ENCODE results near the gene GPHN. TPM values are rescaled to one million over a fixed set of nuclear protein-coding genes. Genes with fewer than 3 reads are reported as not detected.
A peak's percentile ranks its signal among the peaks of the same experiment; 100 is the strongest.

The GPHN gene
- polyA plus RNA-seq, 1 donor (not counting 4 experiments of a cell fraction or from before 2014, with no cell fraction given) = 17.6 TPM

DNA sequence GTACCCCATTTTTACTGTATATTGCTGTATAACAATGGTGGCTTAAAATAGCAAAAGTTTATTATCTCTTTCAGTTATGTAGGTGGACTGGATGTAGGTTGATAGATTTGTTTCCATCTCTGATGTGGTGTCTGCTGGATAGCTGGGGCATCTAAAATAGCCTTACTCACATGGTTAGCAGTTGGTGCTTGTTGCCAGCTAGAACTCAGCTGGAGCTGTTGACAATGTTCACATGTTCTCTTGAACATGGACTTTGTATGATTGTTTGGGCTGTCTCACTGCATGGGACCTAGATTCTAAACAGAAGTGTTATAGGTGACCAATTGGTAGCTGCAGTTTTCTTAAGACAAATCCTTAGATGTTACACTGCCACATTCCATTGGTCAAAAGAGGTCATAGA lies 126.9 kb downstream of the GPHN start:
- H2AFZ ChIP-seq (ENCODE audit: control insufficient read depth, low read length) = no peak overlapping the region
- no peaks in the 10 kb centered on the region for H3K9me1 ChIP-seq (ENCODE audit: control insufficient read depth, extremely low read depth, insufficient read depth, low read length)
- no peak for DNase-seq (ENCODE audit: low read depth, low spot score)
- H3K27ac ChIP-seq (ENCODE audit: control insufficient read depth, insufficient read depth, low read length) = no peak overlapping the region
- H4K20me1 ChIP-seq (ENCODE audit: control insufficient read depth, extremely low read depth, insufficient read depth, low read length) = no peaks in the 10 kb centered on the region
- no peak overlapping the region for H3K9ac ChIP-seq (ENCODE audit: control insufficient read depth, extremely low read depth, insufficient read depth, low read length)
- no peak overlapping the region for H3K4me2 ChIP-seq (ENCODE audit: control insufficient read depth, extremely low read depth, insufficient read depth, low read depth, low read length)
- H3K4me1 ChIP-seq (ENCODE audit: control insufficient read depth, extremely low read depth, insufficient read depth, low read length) = peaks cover 9% of the 10 kb centered on the region
- H3K36me3 ChIP-seq (ENCODE audit: control insufficient read depth in 2 of 2, extremely low read depth in 1 of 2, insufficient read depth in 2 of 2, low read length in 2 of 2) = no peaks in the 10 kb centered on the region
- H3K4me3 ChIP-seq (ENCODE audit: control insufficient read depth in 2 of 3, extremely low read depth in 1 of 3, insufficient read depth in 2 of 3, low read depth in 1 of 3, low read length in 3 of 3) = no peak overlapping the region
- TF ChIP-seq CTCF (optimal IDR thresholded peaks at IDR 0.05 in 1 of 3, IDR thresholded peaks at IDR 0.05 in 1 of 3, conservative IDR thresholded peaks at IDR 0.05 in 1 of 3; ENCODE audit: extremely low read depth in 1 of 3, insufficient read depth in 2 of 3, low read length in 3 of 3) = no peak
- no peak for TF ChIP-seq EZH2 (IDR thresholded peaks at IDR 0.05; ENCODE audit: low read length)
- no peaks in the 10 kb centered on the region for H3K27me3 ChIP-seq (ENCODE audit: control insufficient read depth, extremely low read depth, insufficient read depth, low read length)
- FAIRE-seq = peak; percentile 13
- no peaks in the 10 kb centered on the region for H3K9me3 ChIP-seq (ENCODE audit: control insufficient read depth, low read depth, low read length)
- peaks cover 26% of the 10 kb centered on the region for H3K79me2 ChIP-seq (ENCODE audit: control insufficient read depth, insufficient read depth, low read length)
- dilution Hi-C loops (cut with MboI; ENCODE audit: extremely low pct_ligation_motif_present, low sequenced_read_pairs) = no loop called here

GRCh38 chr14:66635435-66635834 lies 127.5 kb downstream of the GPHN start:
- Histone ChIP-seq H3K9me1 (ENCODE audit: control insufficient read depth, extremely low read depth, insufficient read depth, low read length) (no peaks in the 10 kb centered on the region), H2AFZ (ENCODE audit: control insufficient read depth, low read length) (no peak overlapping the region), H3K9ac (ENCODE audit: control insufficient read depth, extremely low read depth, insufficient read depth, low read length) (no peak overlapping the region), H3K4me1 (ENCODE audit: control insufficient read depth, extremely low read depth, insufficient read depth, low read length) (peaks cover 9% of the 10 kb centered on the region), H3K27me3 (ENCODE audit: control insufficient read depth, extremely low read depth, insufficient read depth, low read length) (no peaks in the 10 kb centered on the region), H4K20me1 (ENCODE audit: control insufficient read depth, extremely low read depth, insufficient read depth, low read length) (no peaks in the 10 kb centered on the region), H3K4me3 (ENCODE audit: control insufficient read depth in 2 of 3, extremely low read depth in 1 of 3, insufficient read depth in 2 of 3, low read depth in 1 of 3, low read length in 3 of 3) (no peak overlapping the region), H3K9me3 (ENCODE audit: control insufficient read depth, low read depth, low read length) (no peaks in the 10 kb centered on the region), H3K79me2 (ENCODE audit: control insufficient read depth, insufficient read depth, low read length) (peaks cover 28% of the 10 kb centered on the region), H3K36me3 (ENCODE audit: control insufficient read depth in 2 of 2, extremely low read depth in 1 of 2, insufficient read depth in 2 of 2, low read length in 2 of 2) (no peaks in the 10 kb centered on the region), H3K4me2 (ENCODE audit: control insufficient read depth, extremely low read depth, insufficient read depth, low read depth, low read length) (no peak overlapping the region), H3K27ac (ENCODE audit: control insufficient read depth, insufficient read depth, low read length) (no peak overlapping the region)
- FAIRE-seq (no peak), DNase-seq (ENCODE audit: low read depth, low spot score) (no peak)
- TF ChIP-seq EZH2 (IDR thresholded peaks at IDR 0.05; ENCODE audit: low read length) (no peak), CTCF (optimal IDR thresholded peaks at IDR 0.05 in 1 of 3, IDR thresholded peaks at IDR 0.05 in 1 of 3, conservative IDR thresholded peaks at IDR 0.05 in 1 of 3; ENCODE audit: extremely low read depth in 1 of 3, insufficient read depth in 2 of 3, low read length in 3 of 3) (no peak)
- dilution Hi-C loops (cut with MboI; ENCODE audit: extremely low pct_ligation_motif_present, low sequenced_read_pairs) = no loop called here
